Astrocyte of the cerebellum (primary cell): Measurements from ENCODE around the gene RASL11A.

ENCODE experiments used
- DNase-seq: peaks from one replicate; pipeline ENCODE4 v3.0.0-alpha.2; 2011; ENCODE audit warnings: low read depth
- H3K4me3 ChIP-seq: 2 replicates; pipeline ENCODE4 v1.5.1; 2011; ENCODE audit warnings: mild to moderate bottlenecking, low read depth, low read length, moderate library complexity
- CTCF ChIP-seq: IDR thresholded peaks from 2 replicates; pipeline ENCODE4 v1.5.1; 2012; ENCODE audit warnings: low read length, low read depth, moderate library complexity, mild to moderate bottlenecking; ENCODE audit errors: missing control alignments
- in situ Hi-C: cut with HindIII; loops from 2 replicates; pipeline ENCODE4 v1.10.0; 2017; ENCODE audit warnings: low sequenced_read_pairs

RASL11A gene

GRCh38 chr13:27274631-27275030, 4.0 kb downstream of the RASL11A start:
- no peak for TF ChIP-seq CTCF
- no peak overlapping the region for H3K4me3 ChIP-seq
- in situ Hi-C loops, result no loop called here
- no peak for DNase-seq

- in situ Hi-C loops, result no loop called here
- TF ChIP-seq CTCF, result no peak
- no peak overlapping the region for H3K4me3 ChIP-seq
- no peak for DNase-seq
These were observed 5.6 kb downstream of the RASL11A start for GRCh38 chr13:27276188-27276587.

- DNase-seq, result no peak
- no peak for TF ChIP-seq CTCF
- H3K4me3 ChIP-seq, result no peak overlapping the region
- in situ Hi-C loops, result no loop called here
These were observed 8.9 kb downstream of the RASL11A start for GRCh38 chr13:27279506-27279905.

GRCh38 chr13:27280009-27280656, 9.5 kb downstream of the RASL11A start:
- in situ Hi-C loops, result no loop called here
- H3K4me3 ChIP-seq, result no peak overlapping the region
- TF ChIP-seq CTCF, result no peak
- peak; percentile 83 for DNase-seq

GRCh38 chr13:27280841-27281240, 10.2 kb downstream of the RASL11A start:
- TF ChIP-seq CTCF, result no peak
- no peak overlapping the region for H3K4me3 ChIP-seq
- DNase-seq, result no peak
- in situ Hi-C loops, result no loop called here

GRCh38 chr13:27281420-27281819, 10.8 kb downstream of the RASL11A start:
- in situ Hi-C loops, result no loop called here
- TF ChIP-seq CTCF, result no peak
- DNase-seq, result no peak
- H3K4me3 ChIP-seq, result no peak overlapping the region
